HepG2 (cell line): Measurements from ENCODE around the gene HSPB6. TPM values are rescaled to one million over a fixed set of nuclear protein-coding genes. Genes with fewer than 3 reads are reported as not detected.

Source experiments
- CAMTA2 ChIP-seq: sonication (generic); formaldehyde crosslinking; IDR thresholded peaks from 2 replicates; pipeline ENCODE4 v1.4.0; 2020; ENCODE audit warnings: mild to moderate bottlenecking, missing genetic modification reagents, borderline replicate concordance
- CENPT ChIP-seq: sonication (generic); formaldehyde crosslinking; IDR thresholded peaks from 2 replicates; pipeline ENCODE4 v1.8.0; 2022; ENCODE audit warnings: low read depth, mild to moderate bottlenecking, moderate library complexity, missing genetic modification reagents
- FOXO4 ChIP-seq: sonication (generic); formaldehyde crosslinking; conservative IDR thresholded peaks from 2 replicates; pipeline ENCODE4 v1.8.1; 2023; ENCODE audit warnings: missing genetic modification reagents
- HNF1A ChIP-seq, 2 experiments: sonication (generic) in 1 of 2; formaldehyde crosslinking in 1 of 2; IDR thresholded peaks; 2 replicates each; pipeline versions ENCODE4 v1.4.0 to v1.6.1; 2016 to 2020; ENCODE audit warnings: borderline replicate concordance in 1 of 2, low read depth in 1 of 2, mild to moderate bottlenecking in 1 of 2, missing genetic modification reagents in 1 of 2
- HOXD1 ChIP-seq: sonication (generic); formaldehyde crosslinking; IDR thresholded peaks from 2 replicates; pipeline ENCODE4 v1.5.0; 2020; ENCODE audit warnings: missing genetic modification reagents
- KAT2B ChIP-seq: fragments of 150-350 bp; IDR thresholded peaks from 2 replicates; pipeline ENCODE4 v1.6.1; 2014; ENCODE audit warnings: low read depth, low read length, borderline replicate concordance
- MEIS2 ChIP-seq: sonication (generic); formaldehyde crosslinking; IDR thresholded peaks from 2 replicates; pipeline ENCODE4 v1.9.0; 2021; ENCODE audit warnings: mild to moderate bottlenecking, missing genetic modification reagents
- PITX1 ChIP-seq: sonication (generic); formaldehyde crosslinking; IDR thresholded peaks from 2 replicates; pipeline ENCODE4 v1.5.1; 2020; ENCODE audit warnings: mild to moderate bottlenecking, missing genetic modification reagents
- PLSCR1 ChIP-seq: sonication (generic); formaldehyde crosslinking; IDR thresholded peaks from 2 replicates; pipeline ENCODE4 v1.5.0; 2020; ENCODE audit warnings: missing genetic modification reagents, mild to moderate bottlenecking, borderline replicate concordance
- PREB ChIP-seq: sonication (generic); formaldehyde crosslinking; IDR thresholded peaks from 2 replicates; pipeline ENCODE4 v1.4.0; 2020; ENCODE audit warnings: missing genetic modification reagents
- REST ChIP-seq, 2 experiments: IDR thresholded peaks; 2 replicates each; pipeline ENCODE4 v1.6.1; 2011 to 2012; ENCODE audit warnings: low read length in 2 of 2, borderline replicate concordance in 1 of 2, low read depth in 1 of 2, mild to moderate bottlenecking in 1 of 2, moderate library complexity in 1 of 2
- SMARCE1 ChIP-seq: fragments of 450-650 bp; IDR thresholded peaks from 2 replicates; pipeline ENCODE4 v1.6.1; 2017; ENCODE audit warnings: borderline replicate concordance
- SYNCRIP ChIP-seq: fragments of 200-400 bp; formaldehyde crosslinking; IDR thresholded peaks from 2 replicates; pipeline ENCODE4 v1.6.1; 2018; ENCODE audit warnings: mild to moderate bottlenecking, low read depth, low read length; ENCODE audit not compliant: insufficient read depth
- TGIF2 ChIP-seq: IDR thresholded peaks from 2 replicates; pipeline ENCODE4 v1.6.1; 2016; ENCODE audit warnings: control low read depth, missing compliant biosample characterization
- ZFX ChIP-seq: sonication (generic); formaldehyde crosslinking; IDR thresholded peaks from 2 replicates; pipeline ENCODE4 v1.4.0; 2020; ENCODE audit warnings: mild to moderate bottlenecking, low read depth, missing genetic modification reagents, moderate library complexity
- ZNF543 ChIP-seq: sonication (generic); formaldehyde crosslinking; IDR thresholded peaks from 2 replicates; pipeline ENCODE4 v1.4.0; 2020; ENCODE audit warnings: mild to moderate bottlenecking, missing genetic modification reagents
- ZNF557 ChIP-seq: sonication (generic); formaldehyde crosslinking; IDR thresholded peaks from 2 replicates; pipeline ENCODE4 v1.4.0; 2020; ENCODE audit warnings: missing genetic modification reagents
- ZSCAN20 ChIP-seq: sonication (generic); formaldehyde crosslinking; IDR thresholded peaks from 2 replicates; pipeline ENCODE4 v1.4.0; 2020; ENCODE audit warnings: missing genetic modification reagents, mild to moderate bottlenecking, borderline replicate concordance
- ZSCAN21 ChIP-seq: sonication (generic); formaldehyde crosslinking; IDR thresholded peaks from 2 replicates; pipeline ENCODE4 v1.8.0; 2022; ENCODE audit warnings: mild to moderate bottlenecking, missing genetic modification reagents, moderate library complexity, borderline replicate concordance
- polyA plus RNA-seq, 8 experiments: library from polyadenylated mRNA; depleted of rRNA in 3 of 8; stranded (reverse) in 7 of 8; unstranded in 1 of 8; fragments of >200 nt; fragmentation: Illumina TruSeq in 4 of 8; extraction: Trizol in 4 of 8; gene quantifications; 2 replicates each; pipeline versions ENCODE4 v1.2.1 to v1.2.3, GENCODE V29; 2011 to 2016; ENCODE audit warnings: low read depth in 4 of 8, missing spikeins in 1 of 8, mixed read lengths in 1 of 8; ENCODE audit not compliant: insufficient read depth in 1 of 8
- total RNA-seq, 5 experiments: library from RNA; depleted of rRNA; stranded (reverse); fragments of >200 nt; fragmentation: Illumina TruSeq; extraction: Trizol; gene quantifications; 2 replicates each; pipeline ENCODE4 v1.2.3, GENCODE V29; 2016; ENCODE audit warnings: low read depth in 1 of 5

Gene HSPB6
- total and polyA plus RNA-seq, 2 of the 13 experiments (the other 11 are each of a cell fraction or from before 2014, with no cell fraction given) = 0.18 TPM; not detected in 1

- no peak for TF ChIP-seq PREB (CRISPR knock-in tag)
- no peak for TF ChIP-seq PITX1 (CRISPR knock-in tag)
- no peak for TF ChIP-seq HNF1A (IDR thresholded peaks at IDR 0.05; ENCODE audit: low read depth)
- no peak for TF ChIP-seq HNF1A (CRISPR knock-in tag; IDR thresholded peaks at IDR 0.05; ENCODE audit: borderline replicate concordance)
- TF ChIP-seq ZNF543 (CRISPR knock-in tag) = no peak
- TF ChIP-seq ZFX (CRISPR knock-in tag) = peak; percentile 44
- no peak for TF ChIP-seq ZSCAN20 (CRISPR knock-in tag)
- TF ChIP-seq REST (IDR thresholded peaks at IDR 0.05; ENCODE audit: borderline replicate concordance in 1 of 2, low read depth in 1 of 2, low read length in 2 of 2) = no peak
- TF ChIP-seq FOXO4 = 0 out of 2 replicates have a peak, but pooled peaks have one; percentile 78
- TF ChIP-seq CAMTA2 (CRISPR knock-in tag) = no peak
- no peak for TF ChIP-seq SYNCRIP
- peak; percentile 32; the same call in 1 of the 2 replicates for TF ChIP-seq MEIS2 (CRISPR knock-in tag)
- TF ChIP-seq CENPT (CRISPR knock-in tag) = no peak
- peak; percentile 77 for TF ChIP-seq ZSCAN21 (CRISPR knock-in tag)
- no peak for TF ChIP-seq TGIF2
- TF ChIP-seq HOXD1 (CRISPR knock-in tag) = no peak
- no peak for TF ChIP-seq PLSCR1 (CRISPR knock-in tag)
- TF ChIP-seq KAT2B = no peak
- TF ChIP-seq ZNF557 (CRISPR knock-in tag) = no peak
- no peak for TF ChIP-seq SMARCE1
Observed at GRCh38 chr19:35797663-35798062, 40.8 kb upstream of the HSPB6 start (continued).
